GM18951 (cell line): ENCODE measurements around the gene IGFL2.
"Not testable (repeated sequence)": the region's sequence is repeated elsewhere in the genome, so short reads cannot be mapped to it uniquely, and the experiment has no call there.

Source experiments
- POLR2A ChIP-seq: IDR thresholded peaks from 4 replicates; pipeline ENCODE4 v1.6.1; 2011; ENCODE audit warnings: mild to moderate bottlenecking; ENCODE audit not compliant: insufficient read length, insufficient read depth; ENCODE audit errors: extremely low read depth
- in situ Hi-C: fragments of 300-500 bp; cut with MboI; formaldehyde crosslinking; loops from one replicate; pipeline ENCODE4 v1.12.0; 2022; ENCODE audit warnings: low sequenced_read_pairs, mixed read lengths, inconsistent platforms; ENCODE audit not compliant: unreplicated experiment

The IGFL2 gene

DNA sequence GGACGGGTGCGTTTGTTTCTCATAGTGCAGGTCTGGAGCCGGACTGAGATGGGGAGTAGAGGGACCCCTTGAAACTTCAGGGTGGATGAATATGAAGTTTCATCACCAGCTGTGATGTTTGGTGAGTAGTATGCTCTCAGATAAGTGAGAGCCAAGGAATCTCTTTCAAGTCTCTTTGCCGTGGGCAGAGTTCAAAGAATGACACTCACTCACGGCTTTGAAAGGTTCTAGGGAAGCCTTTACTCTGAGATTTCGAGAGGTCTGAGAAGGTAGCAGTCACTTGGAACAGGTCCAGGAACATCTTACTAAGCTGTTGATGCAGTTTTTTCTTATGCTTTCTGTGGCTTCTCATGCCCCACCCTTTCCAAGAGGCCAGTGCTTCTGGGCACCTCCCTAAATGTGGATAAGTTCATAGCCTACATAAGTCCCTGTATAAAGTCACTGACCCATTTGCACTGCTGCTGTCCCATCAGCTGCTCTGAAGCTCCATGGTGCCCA lies at the start of gene IGFL2:
TSS of gene IGFL2 (plus strand) at position 448 of the 498 bp plus-strand sequence. CDS start at position 489, 41 bp downstream.
- in situ Hi-C loops: no loop called here
- no peak for TF ChIP-seq POLR2A

DNA sequence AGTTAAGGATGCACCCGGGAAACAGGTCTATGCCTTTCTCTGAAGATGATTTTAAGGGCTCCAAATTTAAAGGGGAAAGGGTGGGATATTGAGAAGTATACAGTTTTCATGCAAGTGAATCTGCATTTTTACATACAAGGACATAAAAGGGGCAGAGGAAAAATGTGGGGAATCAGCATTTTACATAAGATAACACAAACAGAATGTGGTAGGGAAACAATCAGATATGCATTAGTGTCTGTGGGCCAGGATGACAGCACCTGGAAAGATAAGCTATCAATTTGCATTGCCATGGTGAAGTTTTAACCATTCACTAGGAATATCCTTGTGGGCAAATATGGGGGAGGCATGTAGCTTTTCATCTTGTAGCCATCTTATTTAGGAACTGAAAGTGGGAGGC lies 47.7 kb upstream of the IGFL2 start:
- TF ChIP-seq POLR2A: no peak
- in situ Hi-C loops: no loop called here

GRCh38 chr19:46101293-46101692 lies 46.7 kb upstream of the IGFL2 start:
- no peak for TF ChIP-seq POLR2A
- in situ Hi-C loops: no loop called here

GRCh38 chr19:46102333-46102732 lies 45.7 kb upstream of the IGFL2 start:
- in situ Hi-C loops: not testable (repeated sequence)

- TF ChIP-seq POLR2A: no peak
- in situ Hi-C loops: no loop called here
Observed at GRCh38 chr19:46107371-46107770, 40.7 kb upstream of the IGFL2 start.

DNA sequence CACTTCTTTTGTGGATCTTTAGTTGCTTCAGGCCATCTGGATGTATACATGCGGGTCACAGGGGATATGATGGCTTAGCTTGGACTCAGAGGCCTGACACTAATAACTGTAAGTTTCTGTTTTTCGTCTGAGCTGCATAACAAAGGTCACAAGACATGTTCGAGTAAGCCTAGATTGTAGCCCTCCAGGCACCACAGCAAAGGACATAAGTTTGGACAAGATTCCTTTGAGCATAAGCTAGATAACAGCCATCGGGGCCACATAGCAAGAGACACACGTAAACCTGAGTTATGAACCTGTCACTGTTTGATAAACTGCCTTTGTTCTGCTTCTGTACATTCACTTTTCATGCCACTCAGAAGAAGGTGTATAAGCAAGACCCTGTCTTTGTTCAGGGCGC lies 38.2 kb upstream of the IGFL2 start:
- in situ Hi-C loops: no loop called here

GRCh38 chr19:46111376-46111775 lies 36.7 kb upstream of the IGFL2 start:
- in situ Hi-C loops: no loop called here

More for the DNA sequence above, 38.2 kb upstream of the IGFL2 start:
- TF ChIP-seq POLR2A: no peak

DNA sequence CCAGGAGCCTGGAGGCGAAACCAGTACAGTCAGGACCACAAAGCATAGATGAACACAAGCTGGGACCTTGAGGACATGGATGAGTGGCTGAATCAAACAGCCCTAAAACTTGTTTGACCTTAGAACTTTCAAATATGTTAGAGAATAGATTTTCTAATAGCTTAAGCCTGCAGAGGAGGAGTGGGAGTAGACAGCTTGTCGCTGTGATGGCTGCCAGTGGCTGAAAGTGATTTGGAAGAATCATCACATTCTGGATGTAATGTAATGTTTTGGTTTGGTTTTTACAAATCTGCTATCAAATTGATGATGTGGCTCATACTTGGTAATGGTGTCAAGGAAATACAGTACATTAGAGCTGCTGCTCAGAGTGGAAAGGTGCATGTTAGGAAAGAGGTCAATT lies 35.5 kb upstream of the IGFL2 start:
- no peak for TF ChIP-seq POLR2A
- in situ Hi-C loops: no loop called here

More at GRCh38 chr19:46111376-46111775, 36.7 kb upstream of the IGFL2 start:
- TF ChIP-seq POLR2A: no peak

DNA sequence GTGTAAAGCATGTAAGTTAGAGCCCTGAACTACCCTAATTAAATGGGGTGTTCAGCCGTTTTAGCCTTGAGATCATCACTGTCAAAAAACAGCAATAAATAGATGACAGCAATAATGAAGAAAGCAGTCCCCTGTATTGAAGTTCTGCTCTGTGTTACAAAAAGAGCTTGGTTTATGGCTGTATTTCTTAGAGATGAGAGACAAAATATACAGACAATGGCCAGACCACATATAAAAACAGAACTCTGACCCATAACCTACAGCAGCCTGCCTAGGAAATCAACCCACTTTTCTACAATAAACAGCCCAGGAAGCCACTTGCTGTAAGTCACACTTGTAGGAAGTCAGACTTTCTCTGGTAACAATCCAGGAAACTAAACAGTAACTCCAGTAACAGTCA lies 34.3 kb upstream of the IGFL2 start:
- in situ Hi-C loops: no loop called here
- TF ChIP-seq POLR2A: no peak

DNA sequence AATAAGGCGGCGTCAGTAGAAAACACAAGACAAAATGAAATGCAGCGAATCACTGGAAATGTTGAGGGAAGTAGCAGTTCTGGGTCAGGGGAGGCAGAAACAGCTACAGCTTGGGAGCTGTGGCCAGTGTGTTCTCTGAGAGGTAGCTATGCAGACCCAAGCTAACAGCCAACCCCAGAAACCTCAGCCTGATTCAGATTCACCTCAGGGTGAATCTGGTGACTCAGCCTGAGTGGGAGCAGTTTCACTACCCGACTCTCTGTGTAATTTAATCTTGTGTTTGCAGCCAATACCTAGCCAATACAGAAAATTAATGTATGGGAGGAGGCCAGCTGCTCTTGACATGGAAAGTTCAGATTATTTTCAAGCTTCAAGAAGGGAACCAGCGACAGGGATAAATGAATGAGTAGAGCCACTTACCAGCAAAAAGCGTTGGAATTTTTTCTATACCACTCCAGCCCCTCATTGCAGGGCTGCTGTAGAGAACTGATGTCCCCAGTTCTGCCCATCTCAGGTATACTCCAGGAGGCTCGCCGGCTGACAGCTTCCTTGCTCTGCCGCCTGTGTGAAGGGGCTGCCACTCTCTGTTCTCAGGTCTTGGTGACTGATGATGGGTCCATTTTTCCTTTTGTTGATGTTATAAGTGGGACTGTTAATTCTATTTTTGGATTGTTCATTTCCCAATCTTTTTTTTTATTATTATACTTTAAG lies 32.5 kb upstream of the IGFL2 start:
- no peak for TF ChIP-seq POLR2A
- in situ Hi-C loops: no loop called here

DNA sequence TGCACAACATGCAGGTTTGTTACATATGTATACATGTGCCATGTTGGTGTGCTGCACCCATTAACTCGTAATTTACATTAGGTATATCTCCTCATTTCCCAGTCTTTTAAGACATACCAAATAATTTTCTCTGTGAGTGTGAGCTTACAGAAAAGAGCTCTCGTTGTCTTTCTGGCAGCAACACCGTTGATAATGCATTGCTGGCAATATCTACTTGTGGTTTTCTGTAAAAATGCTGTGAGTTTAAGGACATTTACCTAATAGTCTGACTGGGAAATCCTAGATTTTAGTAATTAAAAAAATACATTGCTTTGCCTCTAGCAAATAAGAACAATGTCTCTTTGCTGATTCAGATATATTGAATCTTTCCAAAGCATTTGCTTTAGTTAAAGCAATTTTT lies 31.9 kb upstream of the IGFL2 start:
- in situ Hi-C loops: no loop called here
- TF ChIP-seq POLR2A: no peak

DNA sequence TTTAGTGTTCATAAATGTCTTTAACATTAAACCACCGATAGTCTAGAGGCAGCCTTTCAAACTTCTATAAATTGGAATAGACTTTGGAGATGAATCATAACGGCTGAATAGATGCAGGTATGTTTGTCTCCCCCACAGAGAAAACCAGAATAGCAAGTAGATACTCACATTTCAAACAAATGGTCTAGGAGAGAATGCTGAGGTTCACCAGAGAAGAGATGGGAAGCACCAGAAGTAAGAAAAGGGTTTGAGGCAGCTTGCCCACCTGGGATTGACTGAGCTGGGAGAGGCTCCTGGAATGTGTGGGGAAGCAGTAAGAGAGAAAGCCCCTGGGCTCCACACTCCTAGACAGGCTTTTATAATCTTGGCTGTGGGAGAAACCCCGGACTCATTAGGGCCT lies 29.9 kb upstream of the IGFL2 start:
- in situ Hi-C loops: no loop called here

GRCh38 chr19:46124638-46125115 lies 23.4 kb upstream of the IGFL2 start, which contains the start of gene IGFL3:
Gene IGFL3 (minus strand): TSS chr19:46124688. CDS start chr19:46124649, 39 bp downstream.
- no peak for TF ChIP-seq POLR2A
- in situ Hi-C loops: no loop called here

More for the DNA sequence above, 29.9 kb upstream of the IGFL2 start:
- TF ChIP-seq POLR2A: no peak

- no peak for TF ChIP-seq POLR2A
- in situ Hi-C loops: no loop called here
Observed at GRCh38 chr19:46125447-46125846, 22.6 kb upstream of the IGFL2 start.
